Measurements from ENCODE around the gene MICU2.
"Not testable (repeated sequence)": the region's sequence is repeated elsewhere in the genome, so short reads cannot be mapped to it uniquely, and the experiment has no call there.

GRCh38 chr13:21588411-21588810, 15.6 kb downstream of the MICU2 start:
- TF ChIP-seq, protein P1, sequence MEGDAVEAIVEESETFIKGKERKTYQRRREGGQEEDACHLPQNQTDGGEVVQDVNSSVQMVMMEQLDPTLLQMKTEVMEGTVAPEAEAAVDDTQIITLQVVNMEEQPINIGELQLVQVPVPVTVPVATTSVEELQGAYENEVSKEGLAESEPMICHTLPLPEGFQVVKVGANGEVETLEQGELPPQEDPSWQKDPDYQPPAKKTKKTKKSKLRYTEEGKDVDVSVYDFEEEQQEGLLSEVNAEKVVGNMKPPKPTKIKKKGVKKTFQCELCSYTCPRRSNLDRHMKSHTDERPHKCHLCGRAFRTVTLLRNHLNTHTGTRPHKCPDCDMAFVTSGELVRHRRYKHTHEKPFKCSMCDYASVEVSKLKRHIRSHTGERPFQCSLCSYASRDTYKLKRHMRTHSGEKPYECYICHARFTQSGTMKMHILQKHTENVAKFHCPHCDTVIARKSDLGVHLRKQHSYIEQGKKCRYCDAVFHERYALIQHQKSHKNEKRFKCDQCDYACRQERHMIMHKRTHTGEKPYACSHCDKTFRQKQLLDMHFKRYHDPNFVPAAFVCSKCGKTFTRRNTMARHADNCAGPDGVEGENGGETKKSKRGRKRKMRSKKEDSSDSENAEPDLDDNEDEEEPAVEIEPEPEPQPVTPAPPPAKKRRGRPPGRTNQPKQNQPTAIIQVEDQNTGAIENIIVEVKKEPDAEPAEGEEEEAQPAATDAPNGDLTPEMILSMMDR (IDR thresholded peaks at IDR 0.05): not testable (repeated sequence)
- not testable (repeated sequence) for TF ChIP-seq POLR2AphosphoS5 (IDR thresholded peaks at IDR 0.05; ENCODE audit: low read depth, low read length)
